Heart right ventricle (tissue), 16 donors: ENCODE results near the gene RPS6KA2. TPM values are rescaled to one million over a fixed set of nuclear protein-coding genes. Genes with fewer than 3 reads are reported as not detected.

Experiments
- ATAC-seq, 8 donors: fragments of 200-7000 bp; cut with Tn5 transposase; one replicate each; pipeline ENCODE4 v1.9.1; 2020; ENCODE audit warnings: mild to moderate bottlenecking in 8 of 8, moderate library complexity in 8 of 8, moderate number of reproducible peaks in 1 of 8
- DNase-seq, 2 donors: peaks; one replicate each; pipeline ENCODE4 v3.0.0-alpha.2; 2020
- H3K27ac ChIP-seq, 10 donors: fragments of 200-600 bp; sonication (generic) in 2 of 10; one replicate each; pipeline versions ENCODE4 v1.5.0 to v1.8.0; 2020 to 2022; ENCODE audit warnings: mild to moderate bottlenecking in 3 of 10
- H3K27me3 ChIP-seq, 7 donors: fragments of 200-600 bp; one replicate each; pipeline ENCODE4 v1.8.0; 2021 to 2022; ENCODE audit warnings: mild to moderate bottlenecking in 2 of 7
- H3K36me3 ChIP-seq, 9 donors: fragments of 200-600 bp; sonication (generic) in 1 of 9; one replicate each; pipeline versions ENCODE4 v1.5.0 to v1.8.0; 2020 to 2022; ENCODE audit warnings: mild to moderate bottlenecking in 2 of 9
- H3K4me1 ChIP-seq, 9 donors: fragments of 200-600 bp; sonication (generic) in 1 of 9; one replicate each; pipeline versions ENCODE4 v1.5.0 to v1.8.0; 2020 to 2022; ENCODE audit warnings: mild to moderate bottlenecking in 4 of 9
- H3K4me3 ChIP-seq, 10 donors: fragments of 200-600 bp; sonication (generic) in 2 of 10; one replicate each; pipeline versions ENCODE4 v1.5.0 to v1.8.0; 2020 to 2022; ENCODE audit warnings: mild to moderate bottlenecking in 7 of 10, moderate library complexity in 2 of 10
- H3K9me3 ChIP-seq, 11 donors: fragments of 200-600 bp in 10 of 11; sonication (generic) in 2 of 11; one replicate each; pipeline versions ENCODE4 v1.5.0 to v1.8.0; 2013 to 2022; ENCODE audit warnings: mild to moderate bottlenecking in 2 of 11, control low read depth in 1 of 11, moderate library complexity in 1 of 11
- CTCF ChIP-seq, 9 donors: fragments of 200-600 bp; sonication (generic) in 2 of 9; IDR thresholded peaks; one replicate each; pipeline versions ENCODE4 v1.5.0 to v1.8.0; 2021 to 2022; ENCODE audit warnings: antibody characterized with exemption in 9 of 9, mild to moderate bottlenecking in 5 of 9, moderate library complexity in 1 of 9
- WGBS, 2 donors: extraction: QIAGEN DNeasy Blood & Tissue Kit; methylation state at CpG; one replicate each; pipeline ENCODE4 v1.1.7; 2013; ENCODE audit warnings: inconsistent platforms in 1 of 2; 5-methylcytosine and 5-hydroxymethylcytosine counted together
- intact Hi-C, 10 donors: fragments of 100-400 bp; cut with DNase I; formaldehyde crosslinking; loops; one replicate each; pipeline versions ENCODE4 v1.11.1 to v1.14.2; 2022
- polyA plus RNA-seq, 2 donors: library from polyadenylated mRNA; stranded (reverse); fragments of 200-250 nt; gene quantifications; one replicate each; pipeline ENCODE4 v1.2.3, GENCODE V29; 2013
- total RNA-seq, 10 donors: library from RNA; stranded (reverse); fragmentation: NEBNext Ultra II Directional in 3 of 10; extraction: Animal tissue kit (Norgen Biotek cat#: 25700) in 3 of 10; gene quantifications; one replicate each; pipeline versions ENCODE4 v1.2.1 to v1.2.4, GENCODE V29; 2021 to 2023
- donor health status: Arrhythmogenic right ventricular cardiomyopathy.
- donor health status: ischemic (EF 13 %, LVEDD 7.1; RV severe dilation, severe dysfunction).
- donor health status: healthy with polysubstance abuse.
- donor health status: DM: no; HTN: yes; CAD: no.
- donor health status: DM: no; HTN: no; CAD: no.
- donor health status: ischemic (EF 25% LVEDD 6.9; RV normal size, moderate dysfunction).
- donor health status: ischemic (EF 25% LVEDD 5.7; RV mildly dilated, moderate dysfunction).
- donor health status: healthy.
- donor health status: DM: yes; HTN: yes; CAD: no.
- donor health status: Ischemic cardiomyopathy.
- donor health status: ischemic (EF 35%, LVEDD 5.7; RV mildly dilated, moderate dysfunction).
- donor health status: nonischemic (EF 11% LVEDD 7.7; RV severe dilation, severe dysfunction).
- donor health status: DM: yes; HTN: yes; CAD: no.
- donor health status: PGD.
- donor health status: ischemic (EF 29% LVEDD 5.4; RV normal size, mild dysfunction).
- donor health status: nonischemic (EF 23%, LVEDD 6.1; RV moderate dilation, normal function).

RPS6KA2 gene
- total and polyA plus RNA-seq, 12 donors: 20.3 to 91.4 (median 73.7) TPM

GRCh38 chr6:166617359-166617758 lies 9.7 kb downstream of the RPS6KA2 start:
- no peak for ATAC-seq

GRCh38 chr6:166616261-166617238 lies 10.5 kb downstream of the RPS6KA2 start:
- Histone ChIP-seq H3K4me3 (no peak overlapping the region), H3K27me3 (no peaks in the 10 kb centered on the region), H3K36me3 (peaks cover 0 to 16% (median 0%) of the 10 kb centered on the region in 9 donors), H3K4me1 (peaks cover 15 to 82% (median 72%) of the 10 kb centered on the region in 9 donors), H3K9me3 (no peaks in the 10 kb centered on the region), H3K27ac (peak overlapping the region in 4 of 10 donors; percentile 60 to 84 (median 80))
- intact Hi-C loops: no loop called here
- DNase-seq (peak in 1 of 2 donors; percentile 3), ATAC-seq (no peak)
- 96 to 99% methylated on average over 22 of the region's 22 CpGs for WGBS, 2 donors
- TF ChIP-seq CTCF (IDR thresholded peaks at IDR 0.05): no peak

More at GRCh38 chr6:166617359-166617758, 9.7 kb downstream of the RPS6KA2 start:
- intact Hi-C loops: no loop called here
- H3K9me3 ChIP-seq: no peaks in the 10 kb centered on the region
- no peak overlapping the region for H3K27ac ChIP-seq
- peaks cover 15 to 78% (median 68%) of the 10 kb centered on the region in 9 donors for H3K4me1 ChIP-seq
- H3K36me3 ChIP-seq: peaks cover 0 to 16% (median 0%) of the 10 kb centered on the region in 9 donors
- no peaks in the 10 kb centered on the region for H3K27me3 ChIP-seq
- TF ChIP-seq CTCF (IDR thresholded peaks at IDR 0.05): no peak
- DNase-seq: no peak
- no peak overlapping the region for H3K4me3 ChIP-seq
- WGBS, 2 donors: 92 to 93% methylated on average over 7 of the region's 7 CpGs

- peak overlapping the region; percentile 52 to 84 (median 70) for H3K27ac ChIP-seq
- no peaks in the 10 kb centered on the region for H3K9me3 ChIP-seq
- WGBS, 2 donors: 64 to 69% methylated on average over 21 of the region's 21 CpGs
- ATAC-seq: peak; percentile 45 to 94 (median 80)
- no peaks in the 10 kb centered on the region for H3K27me3 ChIP-seq
- peaks cover 0 to 16% (median 0%) of the 10 kb centered on the region in 9 donors for H3K36me3 ChIP-seq
- intact Hi-C loops: no loop called here
- no peak for TF ChIP-seq CTCF (IDR thresholded peaks at IDR 0.05)
- no peak for DNase-seq
- peaks cover 15 to 70% (median 59%) of the 10 kb centered on the region in 9 donors for H3K4me1 ChIP-seq
- H3K4me3 ChIP-seq: peak overlapping the region in 1 of 10 donors; percentile 8
Observed at GRCh38 chr6:166615059-166615770, 11.8 kb downstream of the RPS6KA2 start.

GRCh38 chr6:166614589-166614988 lies 12.5 kb downstream of the RPS6KA2 start:
- H3K27me3 ChIP-seq: no peaks in the 10 kb centered on the region
- intact Hi-C loops: loop anchor here in 3 of 10 donors (5.0 kb wide), 2 partner anchors 37 to 57 kb away; no protein-coding TSS in a partner anchor
- H3K36me3 ChIP-seq: peaks cover 0 to 16% (median 0%) of the 10 kb centered on the region in 9 donors
- no peaks in the 10 kb centered on the region for H3K9me3 ChIP-seq
- peak overlapping the region; percentile 52 to 84 (median 70) for H3K27ac ChIP-seq
- no peak overlapping the region for H3K4me3 ChIP-seq
- ATAC-seq (peak in 6 of 8 donors; percentile 7 to 43 (median 21)), DNase-seq (peak in 1 of 2 donors; percentile 6)
- WGBS, 2 donors: 74 to 79% methylated on average over 10 of the region's 10 CpGs
- H3K4me1 ChIP-seq: peaks cover 15 to 64% (median 53%) of the 10 kb centered on the region in 9 donors
- peak in 1 of 9 donors; percentile 26 for TF ChIP-seq CTCF (IDR thresholded peaks at IDR 0.05)
